OCI-LY3 (cell line): Measurements from ENCODE around the gene RFTN1.

Experiments used
- H2AFZ ChIP-seq: fragments of 200-600, 300-600 bp; shearing (Covaris generic); 2 replicates; pipeline ENCODE4 v1.6.0; 2014; ENCODE audit warnings: antibody characterized with exemption, low read depth, low read length
- H3K27ac ChIP-seq: fragments of 200-600, 300-600 bp; sonication (generic); 2 replicates; pipeline ENCODE4 v1.5.1; 2014; ENCODE audit warnings: mild to moderate bottlenecking, low read length, moderate library complexity, mixed read lengths
- H3K27me3 ChIP-seq: fragments of 200-600, 300-600 bp; sonication (generic); 2 replicates; pipeline ENCODE4 v1.6.1; 2014; ENCODE audit warnings: low read depth, low read length, mixed read lengths
- H3K36me3 ChIP-seq: fragments of 200-600, 300-600 bp; sonication (generic); replicated peaks from 2 replicates; pipeline ENCODE3; 2014; ENCODE audit warnings: low read depth, low read length, mixed read lengths
- H3K4me1 ChIP-seq: fragments of 300-600, 200-600 bp; sonication (generic); 2 replicates; pipeline ENCODE4 v1.6.1; 2014; ENCODE audit warnings: low read length, mixed read lengths
- H3K4me2 ChIP-seq: fragments of 200-600, 300-600 bp; sonication (generic); 2 replicates; pipeline ENCODE4 v1.6.1; 2014; ENCODE audit warnings: low read length, mixed read lengths
- H3K4me3 ChIP-seq: fragments of 300-600, 200-600 bp; sonication (generic); 2 replicates; pipeline ENCODE4 v1.5.1; 2014; ENCODE audit warnings: antibody characterized with exemption, mild to moderate bottlenecking, low read length, moderate library complexity
- H3K79me2 ChIP-seq: fragments of 300-600, 200-600 bp; shearing (Covaris generic); 2 replicates; pipeline ENCODE4 v1.6.1; 2014; ENCODE audit warnings: mild to moderate bottlenecking, low read length, mixed read lengths
- H3K9ac ChIP-seq: fragments of 300-600, 200-600 bp; shearing (Covaris generic); 2 replicates; pipeline ENCODE4 v1.6.0; 2014; ENCODE audit warnings: mild to moderate bottlenecking, low read length, moderate library complexity
- H3K9me3 ChIP-seq: fragments of 200-600, 300-600 bp; shearing (Covaris generic); 2 replicates; pipeline ENCODE4 v1.6.1; 2014; ENCODE audit warnings: low read length, mixed read lengths; ENCODE audit not compliant: insufficient read depth
- H4K20me1 ChIP-seq: fragments of 200-600, 300-600 bp; sonication (generic); 2 replicates; pipeline ENCODE4 v1.6.1; 2016; ENCODE audit warnings: low read length, mixed read lengths; ENCODE audit not compliant: insufficient read depth
- CTCF ChIP-seq: fragments of 200-600, 300-600 bp; sonication (generic); IDR thresholded peaks from 2 replicates; pipeline ENCODE4 v1.5.1; 2014; ENCODE audit warnings: antibody characterized with exemption, low read length, low read depth
- EZH2phosphoT487 ChIP-seq: fragments of 200-600 bp; shearing (Covaris generic); IDR thresholded peaks from 2 replicates; pipeline ENCODE4 v1.6.1; 2018; ENCODE audit warnings: antibody characterized with exemption, mixed run types, low read depth

RFTN1 gene

GRCh38 chr3:16385151-16385550, 128.3 kb downstream of the RFTN1 start:
- Histone ChIP-seq H3K79me2 (peaks cover 98% of the 10 kb centered on the region), H4K20me1 (peaks cover 93% of the 10 kb centered on the region), H3K9ac (no peak overlapping the region), H3K27me3 (no peaks in the 10 kb centered on the region), H3K4me2 (no peak overlapping the region), H3K4me1 (peaks cover 19% of the 10 kb centered on the region), H3K4me3 (no peak overlapping the region), H3K27ac (no peak overlapping the region), H3K9me3 (no peaks in the 10 kb centered on the region), H3K36me3 (peaks cover 52% of the 10 kb centered on the region), H2AFZ (no peak overlapping the region)
- no peak for TF ChIP-seq CTCF
- no peak for TF ChIP-seq EZH2phosphoT487

- no peak overlapping the region for H3K9ac ChIP-seq
- no peaks in the 10 kb centered on the region for H3K27me3 ChIP-seq
- H3K79me2 ChIP-seq, result peaks cover 96% of the 10 kb centered on the region
- no peak overlapping the region for H2AFZ ChIP-seq
- no peak overlapping the region for H3K4me3 ChIP-seq
- H3K9me3 ChIP-seq, result no peaks in the 10 kb centered on the region
- H4K20me1 ChIP-seq, result peaks cover 90% of the 10 kb centered on the region
- no peak overlapping the region for H3K27ac ChIP-seq
- peaks cover 44% of the 10 kb centered on the region for H3K36me3 ChIP-seq
- TF ChIP-seq EZH2phosphoT487, result no peak
- TF ChIP-seq CTCF, result no peak
- H3K4me2 ChIP-seq, result no peak overlapping the region
- peaks cover 31% of the 10 kb centered on the region for H3K4me1 ChIP-seq
Observed at GRCh38 chr3:16383864-16384263, 129.6 kb downstream of the RFTN1 start.

DNA sequence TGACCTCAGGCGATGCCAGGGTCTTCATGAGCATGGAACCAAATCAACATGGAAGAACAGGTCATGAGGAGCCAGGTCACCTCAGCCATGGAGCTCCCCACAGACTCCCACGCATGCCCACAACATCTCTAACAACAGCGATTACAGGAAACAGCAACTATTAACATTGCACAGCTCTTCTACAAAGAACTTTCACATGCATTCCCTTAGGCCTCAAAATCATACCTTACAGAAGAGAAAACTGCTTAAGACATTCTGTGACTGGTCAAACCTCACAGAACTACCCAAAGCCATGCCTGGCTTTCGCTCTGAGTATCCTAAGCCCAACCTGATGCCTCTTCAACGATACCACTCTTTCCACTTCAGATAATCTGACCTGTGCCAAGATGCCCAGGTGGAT, 130.7 kb downstream of the RFTN1 start:
- Histone ChIP-seq H3K4me1 (peaks cover 41% of the 10 kb centered on the region), H2AFZ (no peak overlapping the region), H3K4me2 (no peak overlapping the region), H3K79me2 (peaks cover 95% of the 10 kb centered on the region), H3K4me3 (no peak overlapping the region), H3K9me3 (0 out of 2 replicates have a peak, but pooled peaks cover 3% of the 10 kb centered on the region), H3K27me3 (no peaks in the 10 kb centered on the region), H3K36me3 (peaks cover 49% of the 10 kb centered on the region), H4K20me1 (peaks cover 80% of the 10 kb centered on the region), H3K27ac (no peak overlapping the region), H3K9ac (no peak overlapping the region)
- no peak for TF ChIP-seq CTCF

GRCh38 chr3:16381426-16381825, 132.1 kb downstream of the RFTN1 start:
- H3K4me2 ChIP-seq, result no peak overlapping the region
- no peak overlapping the region for H3K4me3 ChIP-seq
- peaks cover 67% of the 10 kb centered on the region for H4K20me1 ChIP-seq
- TF ChIP-seq CTCF (no peak), EZH2phosphoT487 (no peak)
- no peak overlapping the region for H3K9ac ChIP-seq
- H3K27me3 ChIP-seq, result no peaks in the 10 kb centered on the region
- H3K9me3 ChIP-seq, result 0 out of 2 replicates have a peak, but pooled peaks cover 3% of the 10 kb centered on the region
- no peak overlapping the region for H2AFZ ChIP-seq
- H3K36me3 ChIP-seq, result peaks cover 53% of the 10 kb centered on the region
- H3K4me1 ChIP-seq, result peaks cover 55% of the 10 kb centered on the region
- H3K79me2 ChIP-seq, result peaks cover 94% of the 10 kb centered on the region
- no peak overlapping the region for H3K27ac ChIP-seq
